MCF 10A (cell line): Measurements from ENCODE around the gene APAF1. TPM values are rescaled to one million over a fixed set of nuclear protein-coding genes. Genes with fewer than 3 reads are reported as not detected.

Experiments used
- BruUV-seq: library from RNA; stranded (reverse); fragments of 400-500 nt; replicated peaks from 2 replicates; lab custom pipeline; 2021; lab: Mats Ljungman, UMichigan
- CTCF ChIA-PET: fragments of 300-600 bp; sonication (Branson Sonifier 250); formaldehyde crosslinking; extraction: SDS; loops from one replicate; lab custom pipeline; 2021; ENCODE audit warnings: antibody characterized with exemption, inconsistent platforms; lab: Yijun Ruan, JAX
- POLR2A ChIA-PET: fragments of 300-600, 350-650 bp; sonication (Branson Sonifier 250); formaldehyde crosslinking; extraction: SDS; loops from one replicate; lab custom pipeline; 2020; ENCODE audit warnings: antibody characterized with exemption, inconsistent platforms; lab: Yijun Ruan, JAX
- DNase-seq: peaks from one replicate; pipeline ENCODE4 v3.0.0-alpha.2; 2018; ENCODE audit not compliant: unreplicated experiment
- H3K27ac Mint-ChIP-seq: one replicate; pipeline ENCODE4 v1.8.0; 2022; ENCODE audit warnings: mild to moderate bottlenecking, low read depth, mixed read lengths; ENCODE audit not compliant: unreplicated experiment
- H3K27me3 Mint-ChIP-seq: one replicate; pipeline ENCODE4 v1.8.0; 2022; ENCODE audit warnings: mixed read lengths; ENCODE audit not compliant: insufficient read depth, unreplicated experiment
- H3K36me3 Mint-ChIP-seq: one replicate; pipeline ENCODE4 v1.8.0; 2022; ENCODE audit warnings: mild to moderate bottlenecking, moderate library complexity, mixed read lengths; ENCODE audit not compliant: insufficient read depth, unreplicated experiment
- H3K4me1 Mint-ChIP-seq: one replicate; pipeline ENCODE4 v1.8.0; 2022; ENCODE audit warnings: mixed read lengths; ENCODE audit not compliant: insufficient read depth, unreplicated experiment
- H3K4me3 Mint-ChIP-seq: one replicate; pipeline ENCODE4 v1.8.0; 2022; ENCODE audit warnings: mild to moderate bottlenecking, moderate library complexity, mixed read lengths; ENCODE audit not compliant: unreplicated experiment
- H3K9me3 Mint-ChIP-seq: one replicate; pipeline ENCODE4 v1.8.0; 2022; ENCODE audit warnings: mixed read lengths; ENCODE audit not compliant: unreplicated experiment
- intact Hi-C: fragments of 100-400 bp; cut with micrococcal nuclease; formaldehyde crosslinking; loops from 2 replicates; pipeline ENCODE4 v1.14.1; 2022
- total RNA-seq: library from RNA; stranded (reverse); gene quantifications from 2 replicates; pipeline ENCODE4 v1.2.3, GENCODE V29; 2022
- TF ChIP-seq, protein P1 (sequence below): fragments of 200-600 bp; IDR thresholded peaks from one replicate; pipeline ENCODE4 v1.8.0; 2022; ENCODE audit warnings: antibody characterized with exemption, mild to moderate bottlenecking; ENCODE audit not compliant: unreplicated experiment

APAF1 gene
- total RNA-seq, 1 experiment from 2014 or later = 5.9 TPM

DNA sequence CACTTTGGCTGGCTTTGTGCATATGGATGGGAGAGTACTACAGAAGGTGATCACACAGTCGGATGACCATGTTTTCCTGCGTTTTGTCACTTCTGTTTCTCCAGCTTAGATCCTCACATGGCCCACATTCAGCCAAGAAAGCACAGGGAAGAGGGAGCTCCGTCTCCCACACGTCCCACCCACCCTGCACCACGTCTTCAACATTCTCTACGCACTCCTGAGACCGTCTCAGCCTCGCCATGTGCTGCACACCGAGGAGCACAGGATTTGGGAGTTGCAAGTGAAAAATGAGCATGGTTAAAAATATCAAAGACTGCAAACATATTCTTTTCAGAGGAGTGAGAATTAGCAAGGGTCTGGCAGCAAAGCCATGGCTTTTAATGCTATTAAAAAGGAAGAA lies 122.2 kb downstream of the APAF1 start:
- no peak for DNase-seq
- intact Hi-C loops = no loop called here
- H3K9me3 Mint-ChIP-seq = no peaks in the 10 kb centered on the region
- H3K4me3 Mint-ChIP-seq = no peak overlapping the region
- BruUV-seq = no TSS peak
- POLR2A ChIA-PET = no interaction called here
- H3K27me3 Mint-ChIP-seq = no peaks in the 10 kb centered on the region
- no peak overlapping the region for H3K27ac Mint-ChIP-seq
- CTCF ChIA-PET = interaction anchor here (0.6 to 0.7 kb wide), 2 partner anchors 765 to 1298 kb away, joined by 3 to 4 read pairs; no protein-coding TSS in a partner anchor
- TF ChIP-seq, protein P1, sequence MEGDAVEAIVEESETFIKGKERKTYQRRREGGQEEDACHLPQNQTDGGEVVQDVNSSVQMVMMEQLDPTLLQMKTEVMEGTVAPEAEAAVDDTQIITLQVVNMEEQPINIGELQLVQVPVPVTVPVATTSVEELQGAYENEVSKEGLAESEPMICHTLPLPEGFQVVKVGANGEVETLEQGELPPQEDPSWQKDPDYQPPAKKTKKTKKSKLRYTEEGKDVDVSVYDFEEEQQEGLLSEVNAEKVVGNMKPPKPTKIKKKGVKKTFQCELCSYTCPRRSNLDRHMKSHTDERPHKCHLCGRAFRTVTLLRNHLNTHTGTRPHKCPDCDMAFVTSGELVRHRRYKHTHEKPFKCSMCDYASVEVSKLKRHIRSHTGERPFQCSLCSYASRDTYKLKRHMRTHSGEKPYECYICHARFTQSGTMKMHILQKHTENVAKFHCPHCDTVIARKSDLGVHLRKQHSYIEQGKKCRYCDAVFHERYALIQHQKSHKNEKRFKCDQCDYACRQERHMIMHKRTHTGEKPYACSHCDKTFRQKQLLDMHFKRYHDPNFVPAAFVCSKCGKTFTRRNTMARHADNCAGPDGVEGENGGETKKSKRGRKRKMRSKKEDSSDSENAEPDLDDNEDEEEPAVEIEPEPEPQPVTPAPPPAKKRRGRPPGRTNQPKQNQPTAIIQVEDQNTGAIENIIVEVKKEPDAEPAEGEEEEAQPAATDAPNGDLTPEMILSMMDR = no peak
- no peaks in the 10 kb centered on the region for H3K4me1 Mint-ChIP-seq
- H3K36me3 Mint-ChIP-seq = peaks cover 3% of the 10 kb centered on the region

DNA sequence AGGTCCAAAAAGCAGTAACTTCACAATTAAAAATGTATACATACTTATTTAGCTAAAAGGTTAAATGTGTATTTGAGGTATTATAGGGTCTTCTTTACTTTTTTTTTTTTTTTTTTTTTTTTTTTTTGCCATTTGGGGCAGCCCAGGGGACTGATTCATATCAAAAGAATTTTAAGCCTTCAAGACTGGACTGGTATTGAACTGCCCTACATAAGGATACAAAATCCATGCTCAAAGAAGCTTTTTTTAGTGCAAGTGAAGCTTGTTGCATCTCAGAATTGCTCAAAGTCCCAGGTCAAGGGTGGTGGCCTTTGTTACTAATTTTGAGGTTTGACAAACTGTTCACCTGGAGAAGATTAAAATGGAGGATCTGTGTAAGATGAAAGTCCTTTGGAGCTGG lies 124.0 kb downstream of the APAF1 start:
- BruUV-seq = no TSS peak
- no peak for DNase-seq
- TF ChIP-seq, protein P1 = no peak
- Mint-ChIP-seq H3K27me3 (no peaks in the 10 kb centered on the region), H3K4me3 (no peak overlapping the region), H3K4me1 (no peaks in the 10 kb centered on the region), H3K27ac (no peak overlapping the region), H3K9me3 (no peaks in the 10 kb centered on the region), H3K36me3 (peaks cover 6% of the 10 kb centered on the region)
- ChIA-PET POLR2A (no interaction called here), CTCF (interaction anchor here (0.5 kb wide), 2 partner anchors 47 to 466 kb away, joined by 3 to 4 read pairs; no protein-coding TSS in a partner anchor)
- intact Hi-C loops = no loop called here

DNA sequence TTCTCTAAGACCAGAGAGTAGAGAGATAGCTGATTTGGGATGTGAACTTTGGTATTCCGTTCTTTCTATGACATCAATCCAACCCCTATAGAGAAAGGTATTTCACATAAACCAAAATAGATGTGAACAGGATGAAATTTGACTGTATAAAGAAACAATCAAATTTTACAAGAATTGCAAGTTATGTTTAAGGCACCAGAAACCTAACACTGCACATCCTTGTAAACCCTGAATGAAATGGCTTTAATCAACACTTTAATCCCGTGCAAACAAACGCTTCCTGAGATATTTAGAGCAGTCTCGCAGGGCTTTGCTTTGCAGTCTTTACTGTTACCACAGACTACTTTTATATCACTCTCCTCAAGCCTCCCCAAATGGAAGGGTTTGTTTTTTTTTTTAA lies 125.1 kb downstream of the APAF1 start:
- Mint-ChIP-seq H3K4me3 (no peak overlapping the region), H3K4me1 (no peaks in the 10 kb centered on the region), H3K27me3 (no peaks in the 10 kb centered on the region), H3K36me3 (peaks cover 6% of the 10 kb centered on the region), H3K27ac (no peak overlapping the region), H3K9me3 (no peaks in the 10 kb centered on the region)
- no peak for DNase-seq
- ChIA-PET CTCF (interaction anchor here (0.6 kb wide), 1 partner anchor 210 kb away, joined by 4 read pairs; no protein-coding TSS in a partner anchor), POLR2A (no interaction called here)
- intact Hi-C loops = no loop called here
- TF ChIP-seq, protein P1 = no peak
- BruUV-seq = no TSS peak

DNA sequence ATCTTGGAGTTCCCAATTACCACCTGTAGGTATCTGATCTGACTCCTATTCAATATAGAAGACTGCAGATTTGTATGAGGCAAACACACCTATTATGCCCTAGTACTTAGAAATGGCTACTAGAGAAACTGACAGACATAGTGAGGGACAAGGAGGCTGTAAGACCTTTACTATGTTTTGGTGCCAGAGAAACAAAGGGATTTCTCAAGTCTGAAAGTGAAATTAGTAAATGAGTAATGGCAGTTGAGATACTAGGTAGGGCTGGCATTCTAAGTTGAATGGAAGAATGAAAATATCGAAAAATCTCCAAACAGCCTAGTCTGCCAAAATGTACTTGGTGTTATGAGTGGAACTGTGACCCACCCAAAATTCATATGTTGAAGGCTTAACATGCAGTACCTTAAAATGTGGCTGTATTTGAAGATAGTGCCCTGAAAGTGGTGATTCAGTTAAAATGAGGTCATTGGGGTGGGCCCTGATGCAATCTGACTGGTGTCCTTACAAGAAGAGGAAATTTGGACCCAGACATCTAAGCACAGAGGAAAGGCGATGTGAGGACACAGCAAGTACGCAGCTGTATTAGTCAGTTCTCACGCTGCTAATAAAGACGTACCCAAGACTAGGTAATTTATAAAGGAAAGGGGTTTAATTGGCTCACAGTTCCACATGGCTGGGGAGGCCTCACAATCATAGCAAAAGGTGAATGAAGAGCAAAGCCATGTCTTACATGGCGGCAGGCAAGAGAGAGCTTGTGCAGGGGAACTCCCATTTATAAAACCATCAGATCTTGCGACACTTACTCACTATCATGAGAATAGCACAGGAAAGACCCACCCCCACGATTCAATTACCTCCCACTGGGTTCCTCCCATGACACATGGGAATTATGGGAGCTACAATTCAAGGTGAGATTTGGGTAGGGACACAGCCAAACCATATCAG lies 127.0 kb downstream of the APAF1 start:
- CTCF ChIA-PET = interaction anchor here (0.6 to 1.2 kb wide), 2 partner anchors 13 to 19 kb away, joined by 3 read pairs; no protein-coding TSS in a partner anchor
- no TSS peak for BruUV-seq
- intact Hi-C loops = no loop called here
- Mint-ChIP-seq H3K9me3 (no peaks in the 10 kb centered on the region), H3K27me3 (no peaks in the 10 kb centered on the region), H3K27ac (no peak overlapping the region), H3K4me1 (no peaks in the 10 kb centered on the region), H3K36me3 (peaks cover 6% of the 10 kb centered on the region), H3K4me3 (no peak overlapping the region)
- DNase-seq = no peak
- POLR2A ChIA-PET = no interaction called here
- TF ChIP-seq, protein P1 = no peak
